GM18526 (cell line): ENCODE results near the gene ZFYVE1.

Experiments
- POLR2A ChIP-seq: IDR thresholded peaks from 3 replicates; pipeline ENCODE4 v1.6.1; 2011; ENCODE audit not compliant: insufficient read length; ENCODE audit errors: extremely low read depth

The ZFYVE1 gene

GRCh38 chr14:73026845-73027542 lies at the start of gene ZFYVE1:
TSS of gene ZFYVE1 (minus strand) at chr14:73027106. CDS start at chr14:73024508, 2,598 bp downstream.
- peak; percentile 53 for TF ChIP-seq POLR2A

GRCh38 chr14:73069585-73069984 lies 42.7 kb upstream of the ZFYVE1 start:
- TF ChIP-seq POLR2A: no peak

- TF ChIP-seq POLR2A: no peak
Measured at GRCh38 chr14:73058922-73059673, 32.2 kb upstream of the ZFYVE1 start.

GRCh38 chr14:73058224-73058921 lies 31.5 kb upstream of the ZFYVE1 start, which contains the start of gene RBM25:
TSS of gene RBM25 (plus strand) at chr14:73058534. CDS start at chr14:73071642, 13,108 bp downstream.
- TF ChIP-seq POLR2A: peak; percentile 98

- TF ChIP-seq POLR2A: no peak
Measured at GRCh38 chr14:73057944-73058223, 31.0 kb upstream of the ZFYVE1 start.

GRCh38 chr14:73055251-73055650 lies 28.3 kb upstream of the ZFYVE1 start:
- TF ChIP-seq POLR2A: no peak

- TF ChIP-seq POLR2A: no peak
Measured at GRCh38 chr14:73049428-73049827, 22.5 kb upstream of the ZFYVE1 start.

- no peak for TF ChIP-seq POLR2A
Measured at GRCh38 chr14:73047808-73048207, 20.9 kb upstream of the ZFYVE1 start.

GRCh38 chr14:73027984-73028383 lies 1.1 kb upstream of the ZFYVE1 start:
- no peak for TF ChIP-seq POLR2A

- TF ChIP-seq POLR2A: no peak
Measured at GRCh38 chr14:73027546-73027945, 640 bp upstream of the ZFYVE1 start.

- no peak for TF ChIP-seq POLR2A
Measured at GRCh38 chr14:73026243-73026844, 562 bp downstream of the ZFYVE1 start.

GRCh38 chr14:73025544-73025943 lies 1.4 kb downstream of the ZFYVE1 start:
- TF ChIP-seq POLR2A: no peak

GRCh38 chr14:73022051-73022450 lies 4.9 kb downstream of the ZFYVE1 start:
- TF ChIP-seq POLR2A: no peak

- no peak for TF ChIP-seq POLR2A
Measured at GRCh38 chr14:73014105-73014504, 12.8 kb downstream of the ZFYVE1 start.

- no peak for TF ChIP-seq POLR2A
Measured at GRCh38 chr14:73008501-73008900, 18.4 kb downstream of the ZFYVE1 start.

- TF ChIP-seq POLR2A: no peak
Measured at GRCh38 chr14:73007835-73008234, 19.1 kb downstream of the ZFYVE1 start.
